Neural progenitor cell (in vitro differentiated cells): ENCODE data around the gene TNFSF4. TPM values are rescaled to one million over a fixed set of nuclear protein-coding genes. Genes with fewer than 3 reads are reported as not detected.

Experiments used
- DNase-seq: peaks from one replicate; pipeline ENCODE4 v3.0.0-alpha.2; 2016; ENCODE audit warnings: low spot score
- H2AFZ ChIP-seq: fragments of 200-600 bp; sonication (generic); replicated peaks from 2 replicates; pipeline ENCODE4 v1.6.1; 2016; ENCODE audit warnings: antibody characterized with exemption
- H3F3A ChIP-seq: fragments of 200-600 bp; sonication (generic); 2 replicates; pipeline ENCODE4 v1.6.1; 2016; ENCODE audit warnings: antibody characterized with exemption, low read depth
- H3K27ac ChIP-seq: fragments of 200-600 bp; sonication (generic); 2 replicates; pipeline ENCODE4 v1.5.1; 2016; ENCODE audit warnings: mild to moderate bottlenecking
- H3K27me3 ChIP-seq: fragments of 200-600 bp; sonication (generic); 2 replicates; pipeline ENCODE4 v1.6.1; 2016; ENCODE audit warnings: mild to moderate bottlenecking, moderate library complexity
- H3K36me3 ChIP-seq: fragments of 200-600 bp; sonication (generic); 2 replicates; pipeline ENCODE4 v1.5.1; 2016
- H3K4me1 ChIP-seq: fragments of 200-600 bp; sonication (generic); 2 replicates; pipeline ENCODE4 v1.6.1; 2016; ENCODE audit warnings: mixed run types
- H3K4me2 ChIP-seq: fragments of 200-600 bp; sonication (generic); 2 replicates; pipeline ENCODE4 v1.6.1; 2016
- H3K4me3 ChIP-seq: fragments of 200-600 bp; sonication (generic); 2 replicates; pipeline ENCODE4 v1.5.1; 2016
- H3K79me2 ChIP-seq: fragments of 200-600 bp; sonication (generic); 2 replicates; pipeline ENCODE4 v1.6.1; 2016; ENCODE audit warnings: low read depth
- H3K9ac ChIP-seq: fragments of 200-600 bp; sonication (generic); 2 replicates; pipeline ENCODE4 v1.6.1; 2016
- H3K9me3 ChIP-seq: fragments of 200-600 bp; sonication (generic); 2 replicates; pipeline ENCODE4 v1.5.1; 2016; ENCODE audit warnings: low read depth
- H4K20me1 ChIP-seq: fragments of 200-600 bp; sonication (generic); 2 replicates; pipeline ENCODE4 v1.6.1; 2016; ENCODE audit warnings: low read depth
- H3K27ac Mint-ChIP-seq: 3 replicates; pipeline ENCODE4 v1.8.0; 2021; ENCODE audit warnings: mixed read lengths
- H3K27me3 Mint-ChIP-seq: 2 replicates; pipeline ENCODE4 v1.8.0; 2022; ENCODE audit warnings: low read depth, mild to moderate bottlenecking, inconsistent platforms, moderate library complexity, mixed read lengths; ENCODE audit not compliant: insufficient read depth
- H3K36me3 Mint-ChIP-seq: 3 replicates; pipeline ENCODE4 v1.8.0; 2021; ENCODE audit warnings: mixed read lengths
- H3K4me1 Mint-ChIP-seq: 3 replicates; pipeline ENCODE4 v1.8.0; 2021; ENCODE audit warnings: mixed read lengths
- H3K4me3 Mint-ChIP-seq: 3 replicates; pipeline ENCODE4 v1.8.0; 2021; ENCODE audit warnings: mild to moderate bottlenecking, moderate library complexity, mixed read lengths
- H3K9me3 Mint-ChIP-seq: 3 replicates; pipeline ENCODE4 v1.8.0; 2020; ENCODE audit warnings: mixed read lengths
- EZH2 ChIP-seq: fragments of 200-600 bp; sonication (generic); IDR thresholded peaks from 2 replicates; pipeline ENCODE4 v1.6.1; 2017; ENCODE audit warnings: antibody characterized with exemption, mild to moderate bottlenecking, moderate library complexity
- EZH2phosphoT487 ChIP-seq: fragments of 200-600 bp; sonication (generic); IDR thresholded peaks from 2 replicates; pipeline ENCODE4 v1.6.1; 2017; ENCODE audit warnings: antibody characterized with exemption
- total RNA-seq: library from RNA; depleted of rRNA; stranded (reverse); fragments of >200 nt; gene quantifications from 2 replicates; pipeline ENCODE4 v1.2.3, GENCODE V29; 2015; ENCODE audit warnings: low replicate concordance
- TF ChIP-seq, protein P1 (sequence below): fragments of 200-600 bp; sonication (generic); IDR thresholded peaks from 2 replicates; pipeline ENCODE4 v1.5.1; 2017; ENCODE audit warnings: antibody characterized with exemption, mild to moderate bottlenecking

TNFSF4 gene
- total RNA-seq, 1 donor from 2014 or later: 2.1 TPM

DNA sequence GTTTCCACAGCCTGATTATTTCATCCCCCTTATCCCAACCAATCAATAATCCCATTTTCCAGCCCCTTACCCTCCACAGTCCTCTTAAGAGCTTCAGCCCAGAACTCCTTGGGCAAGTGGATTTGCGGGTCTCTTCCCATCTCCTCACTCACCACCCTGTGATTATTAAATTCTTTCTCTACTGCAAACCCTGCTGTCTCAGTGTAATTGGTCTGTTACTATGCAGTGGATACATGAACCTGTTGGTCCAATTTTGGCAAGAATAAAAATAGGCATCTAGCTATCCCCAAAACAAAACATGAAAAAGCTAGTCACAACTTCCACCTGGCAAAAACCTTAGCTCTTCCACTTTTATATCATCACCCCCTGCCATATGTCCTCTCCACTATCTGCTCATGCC is 36.2 kb upstream of the TNFSF4 start:
- peaks cover 19% of the 10 kb centered on the region for H3K9me3 Mint-ChIP-seq
- H3K4me1 ChIP-seq: no peaks in the 10 kb centered on the region
- H3K79me2 ChIP-seq: no peaks in the 10 kb centered on the region
- no peak overlapping the region for H3K27ac ChIP-seq
- no peaks in the 10 kb centered on the region for H3K36me3 Mint-ChIP-seq
- no peak for DNase-seq
- H3K27me3 Mint-ChIP-seq: no peaks in the 10 kb centered on the region
- no peaks in the 10 kb centered on the region for H3K36me3 ChIP-seq
- no peak overlapping the region for H3K27ac Mint-ChIP-seq
- no peaks in the 10 kb centered on the region for H4K20me1 ChIP-seq
- H3K4me3 ChIP-seq: no peak overlapping the region
- no peaks in the 10 kb centered on the region for H3F3A ChIP-seq
- H3K4me3 Mint-ChIP-seq: no peak overlapping the region
- no peak overlapping the region for H2AFZ ChIP-seq
- no peak overlapping the region for H3K9ac ChIP-seq
- no peak for TF ChIP-seq EZH2
- TF ChIP-seq EZH2phosphoT487: no peak
- TF ChIP-seq, protein P1, sequence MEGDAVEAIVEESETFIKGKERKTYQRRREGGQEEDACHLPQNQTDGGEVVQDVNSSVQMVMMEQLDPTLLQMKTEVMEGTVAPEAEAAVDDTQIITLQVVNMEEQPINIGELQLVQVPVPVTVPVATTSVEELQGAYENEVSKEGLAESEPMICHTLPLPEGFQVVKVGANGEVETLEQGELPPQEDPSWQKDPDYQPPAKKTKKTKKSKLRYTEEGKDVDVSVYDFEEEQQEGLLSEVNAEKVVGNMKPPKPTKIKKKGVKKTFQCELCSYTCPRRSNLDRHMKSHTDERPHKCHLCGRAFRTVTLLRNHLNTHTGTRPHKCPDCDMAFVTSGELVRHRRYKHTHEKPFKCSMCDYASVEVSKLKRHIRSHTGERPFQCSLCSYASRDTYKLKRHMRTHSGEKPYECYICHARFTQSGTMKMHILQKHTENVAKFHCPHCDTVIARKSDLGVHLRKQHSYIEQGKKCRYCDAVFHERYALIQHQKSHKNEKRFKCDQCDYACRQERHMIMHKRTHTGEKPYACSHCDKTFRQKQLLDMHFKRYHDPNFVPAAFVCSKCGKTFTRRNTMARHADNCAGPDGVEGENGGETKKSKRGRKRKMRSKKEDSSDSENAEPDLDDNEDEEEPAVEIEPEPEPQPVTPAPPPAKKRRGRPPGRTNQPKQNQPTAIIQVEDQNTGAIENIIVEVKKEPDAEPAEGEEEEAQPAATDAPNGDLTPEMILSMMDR: no peak
- H3K27me3 ChIP-seq: no peaks in the 10 kb centered on the region
- no peaks in the 10 kb centered on the region for H3K4me1 Mint-ChIP-seq
- no peak overlapping the region for H3K4me2 ChIP-seq
- H3K9me3 ChIP-seq: no peaks in the 10 kb centered on the region

DNA sequence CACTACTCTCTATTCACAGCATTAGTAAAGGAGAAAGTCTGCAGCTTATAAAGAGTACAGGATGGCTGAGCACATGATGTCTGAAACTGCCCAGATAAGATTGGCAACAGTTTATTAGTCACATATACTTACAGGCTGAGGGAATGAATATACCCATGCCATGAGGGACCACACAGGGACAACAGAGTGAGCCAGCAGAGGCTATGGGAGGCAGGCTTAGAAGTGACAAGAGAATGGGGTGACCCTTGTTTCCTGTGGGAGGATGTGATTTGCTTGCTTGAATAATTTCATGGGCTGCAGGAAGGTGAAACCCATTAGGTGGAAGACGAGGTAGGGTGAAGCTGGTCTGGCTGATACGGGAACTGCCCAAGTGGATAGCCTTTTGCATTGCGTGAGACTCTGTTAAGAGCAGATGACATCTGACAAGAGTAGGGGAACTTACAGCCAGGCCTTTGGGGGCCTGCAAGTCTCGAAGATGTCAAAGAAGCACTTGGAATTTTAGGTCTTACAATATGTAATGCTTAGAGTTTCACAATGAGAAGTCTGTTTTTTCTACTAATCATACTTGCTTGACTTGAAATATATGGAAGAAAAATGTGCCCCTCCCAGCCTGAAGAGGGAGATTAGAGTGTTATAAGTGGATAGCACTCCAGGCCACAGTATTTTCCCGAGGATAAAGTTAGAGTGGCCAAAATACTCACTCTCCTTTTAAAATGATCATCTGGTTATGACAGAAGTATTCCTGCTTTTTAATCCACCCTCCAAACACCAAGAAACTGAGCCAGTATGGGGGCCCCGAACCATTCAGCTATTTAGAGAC is 34.6 kb upstream of the TNFSF4 start:
- Histone ChIP-seq H3F3A (no peaks in the 10 kb centered on the region), H3K27me3 (no peaks in the 10 kb centered on the region), H3K9me3 (no peaks in the 10 kb centered on the region), H3K36me3 (no peaks in the 10 kb centered on the region), H3K4me1 (no peaks in the 10 kb centered on the region), H3K9ac (no peak overlapping the region), H4K20me1 (no peaks in the 10 kb centered on the region), H2AFZ (no peak overlapping the region), H3K27ac (no peak overlapping the region), H3K4me2 (no peak overlapping the region), H3K79me2 (no peaks in the 10 kb centered on the region), H3K4me3 (no peak overlapping the region)
- no peak for TF ChIP-seq EZH2
- TF ChIP-seq, protein P1: no peak
- TF ChIP-seq EZH2phosphoT487: no peak
- H3K4me1 Mint-ChIP-seq: no peaks in the 10 kb centered on the region
- H3K27me3 Mint-ChIP-seq: no peaks in the 10 kb centered on the region
- no peaks in the 10 kb centered on the region for H3K36me3 Mint-ChIP-seq
- H3K27ac Mint-ChIP-seq: no peak overlapping the region
- no peak for DNase-seq
- no peak overlapping the region for H3K4me3 Mint-ChIP-seq
- H3K9me3 Mint-ChIP-seq: peaks cover 19% of the 10 kb centered on the region

DNA sequence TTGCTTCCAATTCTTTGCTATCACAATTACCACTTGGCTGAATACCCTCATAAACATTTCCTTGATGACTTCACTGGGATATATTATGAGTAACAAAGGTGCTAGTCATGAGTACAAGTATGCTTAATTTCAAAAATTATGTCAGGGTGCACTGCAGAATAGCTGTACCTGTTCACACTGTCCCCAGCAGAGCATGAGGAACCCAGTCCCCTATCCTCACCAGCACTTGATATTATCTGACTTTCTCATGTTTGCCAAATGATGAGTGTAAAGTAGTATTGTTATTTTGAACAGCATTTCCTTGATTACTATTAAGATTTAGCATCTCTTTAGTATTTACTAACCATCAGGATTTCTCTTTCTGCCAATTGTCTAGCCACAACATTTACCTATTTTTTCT is 33.5 kb upstream of the TNFSF4 start:
- Histone ChIP-seq H4K20me1 (no peaks in the 10 kb centered on the region), H3K4me1 (no peaks in the 10 kb centered on the region), H3K4me2 (no peak overlapping the region), H3K9ac (no peak overlapping the region), H3K9me3 (no peaks in the 10 kb centered on the region), H3K79me2 (no peaks in the 10 kb centered on the region), H2AFZ (no peak overlapping the region), H3K4me3 (no peak overlapping the region), H3F3A (no peaks in the 10 kb centered on the region), H3K27me3 (no peaks in the 10 kb centered on the region), H3K36me3 (no peaks in the 10 kb centered on the region), H3K27ac (no peak overlapping the region)
- Mint-ChIP-seq H3K36me3 (no peaks in the 10 kb centered on the region), H3K4me3 (no peak overlapping the region), H3K4me1 (no peaks in the 10 kb centered on the region), H3K27ac (no peak overlapping the region), H3K27me3 (no peaks in the 10 kb centered on the region), H3K9me3 (peaks cover 19% of the 10 kb centered on the region)
- DNase-seq: no peak
- TF ChIP-seq, protein P1: no peak
- TF ChIP-seq EZH2phosphoT487 (no peak), EZH2 (no peak)
